CD14-positive monocyte (primary cell): ENCODE results near the gene C3AR1. TPM values are rescaled to one million over a fixed set of nuclear protein-coding genes. Genes with fewer than 3 reads are reported as not detected.
A peak's percentile ranks its signal among the peaks of the same experiment; 100 is the strongest.
"Not testable (repeated sequence)": the region's sequence is repeated elsewhere in the genome, so short reads cannot be mapped to it uniquely, and the experiment has no call there.

Experiments used
- DNase-seq, 3 donors: peaks; one replicate each; pipeline ENCODE4 v3.0.0-alpha.2; 2011 to 2022
- H2AFZ ChIP-seq: 2 replicates; pipeline ENCODE4 v1.6.0; 2012; ENCODE audit warnings: mild to moderate bottlenecking, low read depth, low read length, inconsistent platforms; ENCODE audit not compliant: insufficient read depth, poor library complexity, severe bottlenecking
- H3K27ac ChIP-seq, 2 donors: 1 replicate in 1 of 2; 2 replicates in 1 of 2; pipeline ENCODE4 v1.5.1; 2012 to 2013; ENCODE audit warnings: low read length in 2 of 2, control low read depth in 1 of 2, inconsistent platforms in 1 of 2, low read depth in 1 of 2, mild to moderate bottlenecking in 1 of 2
- H3K27me3 ChIP-seq, 2 donors: one replicate each; pipeline versions ENCODE4 v1.6.0 to v1.6.1; 2011 to 2013; ENCODE audit warnings: low read length in 2 of 2; ENCODE audit not compliant: control insufficient read depth in 2 of 2, insufficient read depth in 2 of 2
- H3K36me3 ChIP-seq, 2 donors: replicated peaks in 1 of 2; 1 replicate in 1 of 2; 2 replicates in 1 of 2; pipeline versions ENCODE4 v1.5.1 to v1.6.1; 2012 to 2013; ENCODE audit warnings: low read length in 2 of 2, control low read depth in 1 of 2, inconsistent platforms in 1 of 2, mild to moderate bottlenecking in 1 of 2; ENCODE audit not compliant: insufficient read depth in 2 of 2, control insufficient read depth in 1 of 2
- H3K4me1 ChIP-seq, 2 donors: 1 replicate in 1 of 2; 2 replicates in 1 of 2; pipeline versions ENCODE4 v1.5.1 to v1.6.1; 2012 to 2013; ENCODE audit warnings: low read length in 2 of 2, control low read depth in 1 of 2, inconsistent platforms in 1 of 2, mild to moderate bottlenecking in 1 of 2, moderate library complexity in 1 of 2; ENCODE audit not compliant: insufficient read depth in 2 of 2, control insufficient read depth in 1 of 2
- H3K4me2 ChIP-seq: replicated peaks from 2 replicates; pipeline ENCODE3; 2012; ENCODE audit warnings: low read length, moderate library complexity, mild to moderate bottlenecking; ENCODE audit not compliant: poor library complexity, severe bottlenecking; ENCODE audit errors: extremely low read depth
- H3K4me3 ChIP-seq, 3 experiments: fragments of 200-600 bp in 1 of 3; sonication (generic) in 1 of 3; replicated peaks in 1 of 3; 1 replicate in 2 of 3; 2 replicates in 1 of 3; pipeline ENCODE4 v1.5.1; 2011 to 2013; ENCODE audit warnings: low read length in 3 of 3, mild to moderate bottlenecking in 3 of 3, control low read depth in 2 of 3, low read depth in 2 of 3, inconsistent platforms in 1 of 3, moderate library complexity in 1 of 3
- H3K79me2 ChIP-seq: 2 replicates; pipeline ENCODE4 v1.6.0; 2012; ENCODE audit warnings: mild to moderate bottlenecking, control low read depth, inconsistent platforms, low read length, moderate library complexity; ENCODE audit not compliant: insufficient read depth
- H3K9ac ChIP-seq: 2 replicates; pipeline ENCODE4 v1.6.0; 2017; ENCODE audit warnings: low read length, mild to moderate bottlenecking; ENCODE audit not compliant: insufficient read depth, poor library complexity, severe bottlenecking
- H3K9me3 ChIP-seq, 2 donors: replicated peaks in 1 of 2; 1 replicate in 1 of 2; 2 replicates in 1 of 2; pipeline versions ENCODE4 v1.5.1 to v1.6.1; 2012 to 2013; ENCODE audit warnings: low read length in 2 of 2, control low read depth in 1 of 2; ENCODE audit not compliant: control insufficient read depth in 1 of 2, insufficient read depth in 1 of 2
- H4K20me1 ChIP-seq: 2 replicates; pipeline ENCODE4 v1.6.0; 2012; ENCODE audit warnings: mild to moderate bottlenecking, low read length, control low read depth, moderate library complexity; ENCODE audit not compliant: insufficient read depth
- H3K27ac Mint-ChIP-seq, 7 donors: one replicate each; pipeline ENCODE4 v1.8.0; 2020; ENCODE audit warnings: mild to moderate bottlenecking in 7 of 7, mixed read lengths in 7 of 7, moderate library complexity in 6 of 7, inconsistent platforms in 2 of 7
- H3K27me3 Mint-ChIP-seq, 3 donors: one replicate each; pipeline ENCODE4 v1.8.0; 2021 to 2022; ENCODE audit warnings: low read depth in 3 of 3, mild to moderate bottlenecking in 3 of 3, mixed read lengths in 3 of 3, moderate library complexity in 3 of 3, inconsistent platforms in 1 of 3
- H3K36me3 Mint-ChIP-seq, 2 donors: one replicate each; pipeline ENCODE4 v1.8.0; 2020; ENCODE audit warnings: mixed read lengths in 2 of 2, inconsistent platforms in 1 of 2, mild to moderate bottlenecking in 1 of 2
- H3K4me1 Mint-ChIP-seq: one replicate; pipeline ENCODE4 v1.8.0; 2020; ENCODE audit warnings: mild to moderate bottlenecking, mixed read lengths
- H3K4me3 Mint-ChIP-seq, 2 donors: one replicate each; pipeline ENCODE4 v1.8.0; 2020; ENCODE audit warnings: mild to moderate bottlenecking in 2 of 2, mixed read lengths in 2 of 2, moderate library complexity in 1 of 2
- H3K9me3 Mint-ChIP-seq, 7 donors: one replicate each; pipeline ENCODE4 v1.8.0; 2020 to 2022; ENCODE audit warnings: mixed read lengths in 7 of 7, mild to moderate bottlenecking in 6 of 7, moderate library complexity in 6 of 7, inconsistent platforms in 2 of 7
- WGBS: methylation state at CpG from one replicate; pipeline ENCODE4 v1.1.5; 2013; ENCODE audit warnings: missing lambda C conversion rate; ENCODE audit not compliant: insufficient coverage; 5-methylcytosine and 5-hydroxymethylcytosine counted together
- intact Hi-C, 2 donors: fragments of 100-400 bp; cut with micrococcal nuclease; formaldehyde crosslinking; loops; one replicate each; pipeline versions ENCODE4 v1.15.0 to v1.15.1; 2023
- polyA plus RNA-seq, 3 donors: library from polyadenylated mRNA; depleted of rRNA in 1 of 3; unstranded in 2 of 3; stranded (reverse) in 1 of 3; fragments of 300-500 nt in 2 of 3; fragments of >200 nt in 1 of 3; fragmentation: Illumina TruSeq in 2 of 3; gene quantifications; 1 replicate in 2 of 3; 2 replicates in 1 of 3; pipeline ENCODE4 v1.2.3, GENCODE V29; 2012 to 2021
- TF ChIP-seq, protein P1 (sequence below): fragments of 200-600 bp; IDR thresholded peaks from one replicate; pipeline ENCODE4 v1.8.0; 2022; ENCODE audit warnings: antibody characterized with exemption, mild to moderate bottlenecking

C3AR1 gene
- polyA plus RNA-seq, 3 donors, result 60.7 to 222 (median 67.3) TPM

GRCh38 chr12:8089716-8090115 is 23.6 kb upstream of the C3AR1 start:
- H3K27ac ChIP-seq, result no peak overlapping the region

GRCh38 chr12:8089277-8089676 is 23.1 kb upstream of the C3AR1 start:
- Histone ChIP-seq H3K79me2 (peaks cover 82% of the 10 kb centered on the region), H3K36me3 (peaks cover 51 to 83% of the 10 kb centered on the region in 2 donors), H4K20me1 (peaks cover 56% of the 10 kb centered on the region), H3K4me1 (peaks cover 5 to 22% of the 10 kb centered on the region in 2 donors)
- H3K4me3 ChIP-seq, H3K9ac ChIP-seq, H3K27me3 Mint-ChIP-seq, H3K4me2 ChIP-seq, intact Hi-C loops, H3K27ac ChIP-seq, H3K27me3 ChIP-seq, H3K9me3 Mint-ChIP-seq, H2AFZ ChIP-seq, H3K4me3 Mint-ChIP-seq, DNase-seq, H3K9me3 ChIP-seq: not testable (repeated sequence)
- 100% methylated on average over 6 of the region's 11 CpGs for WGBS
- H3K36me3 Mint-ChIP-seq, result peaks cover 63 to 68% of the 10 kb centered on the region in 2 donors
- H3K4me1 Mint-ChIP-seq, result peaks cover 28% of the 10 kb centered on the region
- H3K27ac Mint-ChIP-seq, result peak overlapping the region in 1 of 7 donors; percentile 33

More at GRCh38 chr12:8089716-8090115, 23.6 kb upstream of the C3AR1 start:
- H3K9ac ChIP-seq, result no peak overlapping the region
- H3K36me3 Mint-ChIP-seq, result peaks cover 64 to 68% of the 10 kb centered on the region in 2 donors
- peaks cover 23% of the 10 kb centered on the region for H3K4me1 Mint-ChIP-seq
- no peaks in the 10 kb centered on the region for H3K27me3 ChIP-seq
- intact Hi-C loops, result no loop called here
- no peak for DNase-seq
- H3K9me3 ChIP-seq, result no peaks in the 10 kb centered on the region
- H3K4me3 Mint-ChIP-seq, result no peak overlapping the region
- H3K4me3 ChIP-seq, result no peak overlapping the region
- H3K27ac Mint-ChIP-seq, result peak overlapping the region in 4 of 7 donors; percentile 25 to 76 (median 53)
- WGBS, result no CpG with 5 or more reads among the region's 5 CpGs
- peaks cover 4 to 21% of the 10 kb centered on the region in 2 donors for H3K4me1 ChIP-seq
- TF ChIP-seq, protein P1, sequence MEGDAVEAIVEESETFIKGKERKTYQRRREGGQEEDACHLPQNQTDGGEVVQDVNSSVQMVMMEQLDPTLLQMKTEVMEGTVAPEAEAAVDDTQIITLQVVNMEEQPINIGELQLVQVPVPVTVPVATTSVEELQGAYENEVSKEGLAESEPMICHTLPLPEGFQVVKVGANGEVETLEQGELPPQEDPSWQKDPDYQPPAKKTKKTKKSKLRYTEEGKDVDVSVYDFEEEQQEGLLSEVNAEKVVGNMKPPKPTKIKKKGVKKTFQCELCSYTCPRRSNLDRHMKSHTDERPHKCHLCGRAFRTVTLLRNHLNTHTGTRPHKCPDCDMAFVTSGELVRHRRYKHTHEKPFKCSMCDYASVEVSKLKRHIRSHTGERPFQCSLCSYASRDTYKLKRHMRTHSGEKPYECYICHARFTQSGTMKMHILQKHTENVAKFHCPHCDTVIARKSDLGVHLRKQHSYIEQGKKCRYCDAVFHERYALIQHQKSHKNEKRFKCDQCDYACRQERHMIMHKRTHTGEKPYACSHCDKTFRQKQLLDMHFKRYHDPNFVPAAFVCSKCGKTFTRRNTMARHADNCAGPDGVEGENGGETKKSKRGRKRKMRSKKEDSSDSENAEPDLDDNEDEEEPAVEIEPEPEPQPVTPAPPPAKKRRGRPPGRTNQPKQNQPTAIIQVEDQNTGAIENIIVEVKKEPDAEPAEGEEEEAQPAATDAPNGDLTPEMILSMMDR, result no peak
- peaks cover 56% of the 10 kb centered on the region for H4K20me1 ChIP-seq
- H3K79me2 ChIP-seq, result peaks cover 81% of the 10 kb centered on the region
- H3K27me3 Mint-ChIP-seq, result no peaks in the 10 kb centered on the region
- H3K9me3 Mint-ChIP-seq, result peaks cover 0 to under 1% (median 0%) of the 10 kb centered on the region in 7 donors
- no peak overlapping the region for H3K4me2 ChIP-seq
- no peak overlapping the region for H2AFZ ChIP-seq
- peaks cover 55 to 84% of the 10 kb centered on the region in 2 donors for H3K36me3 ChIP-seq
